IMR-90 (cell line): Measurements from ENCODE around the gene ELL. TPM values are rescaled to one million over a fixed set of nuclear protein-coding genes. Genes with fewer than 3 reads are reported as not detected.

ENCODE experiments used
- ATAC-seq: fragments of 200-7000 bp; cut with Tn5 transposase; 2 replicates; pipeline ENCODE4 v1.9.1; 2020; ENCODE audit warnings: low read depth, mild to moderate bottlenecking, moderate library complexity
- BruUV-seq: library from RNA; stranded (reverse); fragments of 400-500 nt; replicated peaks from 2 replicates; lab custom pipeline; 2021; lab: Mats Ljungman, UMichigan
- CTCF ChIA-PET: fragments of 300-600 bp; formaldehyde crosslinking; extraction: SDS; loops from one replicate; lab custom pipeline; 2021; ENCODE audit warnings: antibody characterized with exemption; lab: Yijun Ruan, JAX
- POLR2A ChIA-PET: fragments of 300-600 bp; sonication (Branson Sonifier 250); formaldehyde crosslinking; loops from one replicate; lab custom pipeline; 2022; ENCODE audit warnings: antibody characterized with exemption; ENCODE audit not compliant: unreplicated experiment; lab: Charles Lee
- DNase-seq: peaks from one replicate; pipeline ENCODE4 v3.0.0; 2013
- H2AFZ ChIP-seq: replicated peaks from 2 replicates; pipeline ENCODE3; 2013; ENCODE audit warnings: low read length, mild to moderate bottlenecking; ENCODE audit not compliant: poor library complexity
- H2AK5ac ChIP-seq: 2 replicates; pipeline ENCODE4 v1.6.1; 2013; ENCODE audit warnings: low read depth, low read length, inconsistent platforms
- H2AK9ac ChIP-seq: replicated peaks from 2 replicates; pipeline ENCODE3; 2013; ENCODE audit warnings: mild to moderate bottlenecking, low read depth, low read length, moderate library complexity; ENCODE audit not compliant: poor library complexity
- H2BK120ac ChIP-seq: 2 replicates; pipeline ENCODE4 v1.6.1; 2013; ENCODE audit warnings: low read depth, low read length, inconsistent platforms
- H2BK15ac ChIP-seq: 3 replicates; pipeline ENCODE4 v1.6.1; 2013; ENCODE audit warnings: low read depth, low read length, inconsistent platforms
- H2BK20ac ChIP-seq: 2 replicates; pipeline ENCODE4 v1.6.1; 2013; ENCODE audit warnings: low read depth, mild to moderate bottlenecking, inconsistent platforms, low read length, moderate library complexity
- H2BK5ac ChIP-seq: 2 replicates; pipeline ENCODE4 v1.6.1; 2013; ENCODE audit warnings: mild to moderate bottlenecking, low read depth, low read length, inconsistent platforms; ENCODE audit not compliant: poor library complexity, severe bottlenecking
- H3K14ac ChIP-seq: replicated peaks from 2 replicates; pipeline ENCODE4 v1.6.1; 2013; ENCODE audit warnings: low read depth, low read length, inconsistent platforms
- H3K18ac ChIP-seq: 2 replicates; pipeline ENCODE4 v1.6.1; 2013; ENCODE audit warnings: low read depth, low read length, control low read depth
- H3K23ac ChIP-seq: 2 replicates; pipeline ENCODE4 v1.6.1; 2013; ENCODE audit warnings: low read depth, low read length, inconsistent platforms
- H3K27ac ChIP-seq: 2 replicates; pipeline ENCODE4 v1.5.1; 2013; ENCODE audit warnings: mild to moderate bottlenecking, control low read depth, low read length; ENCODE audit not compliant: insufficient read depth
- H3K27me3 ChIP-seq: 2 replicates; pipeline ENCODE4 v1.6.1; 2013; ENCODE audit warnings: low read length; ENCODE audit not compliant: control insufficient read depth, insufficient read depth
- H3K36me3 ChIP-seq: 2 replicates; pipeline ENCODE4 v1.6.1; 2013; ENCODE audit warnings: low read length, mixed read lengths; ENCODE audit not compliant: control insufficient read depth, insufficient read depth
- H3K4ac ChIP-seq: 2 replicates; pipeline ENCODE4 v1.6.1; 2013; ENCODE audit warnings: low read depth, low read length, inconsistent platforms
- H3K4me1 ChIP-seq: 2 replicates; pipeline ENCODE4 v1.6.1; 2013; ENCODE audit warnings: low read length, mixed read lengths; ENCODE audit not compliant: control insufficient read depth, insufficient read depth
- H3K4me2 ChIP-seq: 2 replicates; pipeline ENCODE4 v1.6.1; 2013; ENCODE audit warnings: low read depth, mild to moderate bottlenecking, control low read depth, low read length, moderate library complexity
- H3K4me3 ChIP-seq: 2 replicates; pipeline ENCODE4 v1.5.1; 2013; ENCODE audit warnings: low read depth, mild to moderate bottlenecking, control low read depth, low read length, moderate library complexity; ENCODE audit not compliant: insufficient read depth
- H3K56ac ChIP-seq: 2 replicates; pipeline ENCODE4 v1.6.1; 2013; ENCODE audit warnings: low read length, inconsistent platforms; ENCODE audit not compliant: insufficient read depth; ENCODE audit errors: extremely low read depth
- H3K79me1 ChIP-seq, 2 experiments: 2 replicates each; pipeline ENCODE4 v1.6.1; 2013; ENCODE audit warnings: low read length in 2 of 2, inconsistent platforms in 1 of 2, low read depth in 1 of 2
- H3K9ac ChIP-seq: 2 replicates; pipeline ENCODE4 v1.6.1; 2013; ENCODE audit warnings: low read depth, low read length, control low read depth
- H3K9me1 ChIP-seq: 2 replicates; pipeline ENCODE4 v1.6.1; 2013; ENCODE audit warnings: low read length, inconsistent platforms; ENCODE audit not compliant: insufficient read depth
- H3K9me3 ChIP-seq: 2 replicates; pipeline ENCODE4 v1.6.1; 2013; ENCODE audit warnings: low read length; ENCODE audit not compliant: control insufficient read depth, insufficient read depth
- H4K20me1 ChIP-seq: 2 replicates; pipeline ENCODE4 v1.6.1; 2013; ENCODE audit warnings: low read length, inconsistent platforms; ENCODE audit not compliant: insufficient read depth
- H4K5ac ChIP-seq: 2 replicates; pipeline ENCODE4 v1.6.1; 2013; ENCODE audit warnings: mild to moderate bottlenecking, low read depth, low read length, control low read depth
- H4K8ac ChIP-seq, 2 experiments: 2 replicates each; pipeline ENCODE4 v1.6.1; 2013; ENCODE audit warnings: low read depth in 2 of 2, low read length in 2 of 2, control low read depth in 1 of 2, inconsistent platforms in 1 of 2
- H4K91ac ChIP-seq: 2 replicates; pipeline ENCODE4 v1.6.1; 2013; ENCODE audit warnings: low read depth, low read length, inconsistent platforms; ENCODE audit not compliant: insufficient read depth
- CHD1 ChIP-seq: IDR thresholded peaks from 2 replicates; pipeline ENCODE4 v1.6.1; 2012; ENCODE audit warnings: low read depth, low read length, improper control_type of control experiment
- CTCF ChIP-seq: conservative IDR thresholded peaks from 2 replicates; pipeline ENCODE4 v1.5.1; 2012; ENCODE audit warnings: mild to moderate bottlenecking, low read depth, low read length, improper control_type of control experiment
- MAZ ChIP-seq: IDR thresholded peaks from 2 replicates; pipeline ENCODE4 v1.6.1; 2012; ENCODE audit warnings: low read depth, mild to moderate bottlenecking, low read length, improper control_type of control experiment, moderate library complexity, borderline replicate concordance
- MXI1 ChIP-seq: IDR thresholded peaks from 2 replicates; pipeline ENCODE4 v1.6.1; 2012; ENCODE audit warnings: low read depth, mild to moderate bottlenecking, low read length, moderate library complexity, borderline replicate concordance
- NFE2L2 ChIP-seq: fragments of 150-350 bp; IDR thresholded peaks from 2 replicates; pipeline ENCODE4 v1.6.1; 2016; ENCODE audit warnings: low read depth, mild to moderate bottlenecking, low read length
- POLR2A ChIP-seq: IDR thresholded peaks from 2 replicates; pipeline ENCODE4 v1.6.1; 2012; ENCODE audit warnings: mild to moderate bottlenecking, low read depth, low read length
- RCOR1 ChIP-seq: IDR thresholded peaks from 2 replicates; pipeline ENCODE4 v1.6.1; 2012; ENCODE audit warnings: mild to moderate bottlenecking, low read length, improper control_type of control experiment; ENCODE audit not compliant: insufficient replicate concordance
- RFX5 ChIP-seq: IDR thresholded peaks from 2 replicates; pipeline ENCODE4 v1.8.0; 2012; ENCODE audit warnings: low read depth, mild to moderate bottlenecking, low read length, moderate library complexity
- SMC3 ChIP-seq: fragments of 150-350 bp; IDR thresholded peaks from 2 replicates; pipeline ENCODE4 v1.6.1; 2016; ENCODE audit warnings: low read depth, mild to moderate bottlenecking, antibody characterized with exemption, low read length, moderate library complexity
- WGBS, 2 experiments: methylation state at CpG; one replicate each; pipeline versions ENCODE4 v1.1.5 to v1.1.7; 2013; ENCODE audit warnings: missing lambda C conversion rate in 2 of 2; ENCODE audit not compliant: insufficient read length in 1 of 2; ENCODE audit errors: extremely low coverage in 2 of 2; 5-methylcytosine and 5-hydroxymethylcytosine counted together
- dilution Hi-C: fragments of 300-500 bp; cut with HindIII; formaldehyde crosslinking; loops from one replicate; pipeline ENCODE4 v1.14.3; 2018; ENCODE audit warnings: low sequenced_read_pairs; ENCODE audit not compliant: unreplicated experiment
- in situ Hi-C: fragments of 300-500 bp; cut with MboI; formaldehyde crosslinking; loops from 3 replicates; pipeline ENCODE4 v1.14.3; 2019; ENCODE audit warnings: low sequenced_read_pairs, inconsistent platforms, mixed read lengths
- intact Hi-C: fragments of 100-400 bp; cut with micrococcal nuclease; formaldehyde crosslinking; loops from 2 replicates; pipeline ENCODE4 v1.10.0; 2022
- polyA plus RNA-seq, 3 experiments: library from polyadenylated mRNA; depleted of rRNA; stranded (reverse); fragments of >200 nt; gene quantifications; 2 replicates each; pipeline ENCODE4 v1.2.3, GENCODE V29; 2012; ENCODE audit warnings: low replicate concordance in 1 of 3
- total RNA-seq: library from RNA; depleted of rRNA; stranded (reverse); fragments of >200 nt; gene quantifications from 2 replicates; pipeline ENCODE4 v1.2.3, GENCODE V29; 2012
- TF ChIP-seq, protein P1 (sequence below): fragments of 150-350 bp; IDR thresholded peaks from 2 replicates; pipeline ENCODE4 v1.6.1; 2017; ENCODE audit warnings: mild to moderate bottlenecking, antibody characterized with exemption, low read length, low read depth

The ELL gene
- total and polyA plus RNA-seq, 2 of the 4 experiments (the other 2 are of a cell fraction) = 6.3 to 13.1 TPM

DNA sequence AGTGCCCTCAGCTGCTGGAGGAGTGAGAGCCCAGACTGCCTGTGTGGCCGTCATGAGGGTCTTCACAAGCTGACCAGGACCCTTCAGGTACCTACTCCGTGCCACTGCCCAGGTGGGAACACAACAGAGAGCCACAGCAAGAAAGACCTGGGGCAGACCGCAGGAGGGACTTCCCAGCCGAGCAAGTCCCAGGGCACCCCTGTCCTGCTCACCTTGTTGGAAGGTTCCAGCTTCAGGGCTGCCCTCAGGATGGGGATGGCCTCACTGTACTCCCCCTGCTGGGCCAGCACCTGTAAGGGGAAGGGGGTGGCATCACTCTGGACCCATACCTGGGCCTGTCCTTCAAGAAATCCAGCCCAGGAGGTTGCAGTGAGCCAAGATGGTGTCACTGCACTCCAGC is 11.2 kb upstream of the ELL start:
- Histone ChIP-seq H2AK9ac (peak overlapping the region; percentile 42), H3K56ac (no peak overlapping the region), H2AK5ac (no peak overlapping the region), H2BK20ac (no peak overlapping the region), H3K79me1 (peaks cover 3 to 19% of the 10 kb centered on the region in 2 experiments; a peak in 3 of 4 replicates), H2AFZ (no peak overlapping the region), H4K8ac (no peak overlapping the region), H2BK5ac (no peak overlapping the region), H3K9me3 (no peaks in the 10 kb centered on the region), H4K91ac (no peak overlapping the region), H2BK15ac (no peak overlapping the region), H3K36me3 (peaks cover 52% of the 10 kb centered on the region), H3K9me1 (0 out of 2 replicates have a peak, but pooled peaks cover 4% of the 10 kb centered on the region), H3K18ac (no peak overlapping the region), H4K5ac (no peak overlapping the region), H3K4me3 (no peak overlapping the region), H3K4ac (no peak overlapping the region), H3K4me2 (no peak overlapping the region), H3K9ac (no peak overlapping the region), H3K4me1 (no peaks in the 10 kb centered on the region), H3K27ac (no peak overlapping the region), H3K23ac (no peak overlapping the region), H2BK120ac (no peak overlapping the region), H3K27me3 (no peaks in the 10 kb centered on the region), H3K14ac (no peak overlapping the region), H4K20me1 (no peaks in the 10 kb centered on the region)
- DNase-seq (no peak), ATAC-seq (no peak)
- dilution Hi-C loops = no loop called here
- BruUV-seq = no TSS peak
- 100% methylated on average over 2 of the region's 4 CpGs; no CpG with 5 or more reads in 1 of the 2 experiments for WGBS, 2 experiments
- no peak for TF ChIP-seq RFX5
- no peak for TF ChIP-seq SMC3
- TF ChIP-seq POLR2A = no peak
- no peak for TF ChIP-seq MXI1
- TF ChIP-seq NFE2L2 = no peak
- no peak for TF ChIP-seq CHD1
- no peak for TF ChIP-seq RCOR1
- TF ChIP-seq MAZ = no peak
- no peak for TF ChIP-seq CTCF
- TF ChIP-seq, protein P1, sequence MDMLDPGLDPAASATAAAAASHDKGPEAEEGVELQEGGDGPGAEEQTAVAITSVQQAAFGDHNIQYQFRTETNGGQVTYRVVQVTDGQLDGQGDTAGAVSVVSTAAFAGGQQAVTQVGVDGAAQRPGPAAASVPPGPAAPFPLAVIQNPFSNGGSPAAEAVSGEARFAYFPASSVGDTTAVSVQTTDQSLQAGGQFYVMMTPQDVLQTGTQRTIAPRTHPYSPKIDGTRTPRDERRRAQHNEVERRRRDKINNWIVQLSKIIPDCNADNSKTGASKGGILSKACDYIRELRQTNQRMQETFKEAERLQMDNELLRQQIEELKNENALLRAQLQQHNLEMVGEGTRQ = no peak
- ChIA-PET CTCF (no interaction called here), POLR2A (no interaction called here)
- in situ Hi-C loops = no loop called here
- intact Hi-C loops = no loop called here
